ENCODE results near the gene JOSD2. TPM values are rescaled to one million over a fixed set of nuclear protein-coding genes. Genes with fewer than 3 reads are reported as not detected.

Gene JOSD2
- total RNA-seq, 1 experiment from 2014 or later = 40.9 TPM

- TF ChIP-seq FOSL1 (IDR thresholded peaks at IDR 0.05; ENCODE audit: low read depth) (no peak), ZNF274 (IDR thresholded peaks at IDR 0.05; ENCODE audit: low read depth, low read length) (no peak), EZH2 (IDR thresholded peaks at IDR 0.05) (no peak), SP1 (IDR thresholded peaks at IDR 0.05; ENCODE audit: low read depth) (no peak), CEBPB (IDR thresholded peaks at IDR 0.05; ENCODE audit: low read depth) (no peak), ATF3 (IDR thresholded peaks at IDR 0.05) (no peak), POLR2A (IDR thresholded peaks at IDR 0.05; ENCODE audit: borderline replicate concordance, extremely low read depth, insufficient read depth, insufficient read length) (no peak), TCF7L2 (IDR thresholded peaks at IDR 0.05; ENCODE audit: borderline replicate concordance, extremely low read depth, insufficient read depth, insufficient read length) (no peak), EGR1 (IDR thresholded peaks at IDR 0.05; ENCODE audit: low read depth) (no peak), EZH2phosphoT487 (IDR thresholded peaks at IDR 0.05; ENCODE audit: borderline replicate concordance) (no peak), MAX (IDR thresholded peaks at IDR 0.05) (no peak), SRF (IDR thresholded peaks at IDR 0.05; ENCODE audit: low read depth) (no peak), YY1 (IDR thresholded peaks at IDR 0.05; ENCODE audit: extremely low read depth, insufficient replicate concordance, low read depth, low read length) (no peak)
These were observed 5.5 kb upstream of the JOSD2 start (continued) for GRCh38 chr19:50516456-50516855.

- no peaks in the 10 kb centered on the region for H3K9me3 ChIP-seq (ENCODE audit: control insufficient read depth in 1 of 2, insufficient read depth in 1 of 2, low read depth in 1 of 2, low read length in 2 of 2)
- no peaks in the 10 kb centered on the region for H3K27me3 ChIP-seq (ENCODE audit: insufficient read depth, low read length)
- no peak for ATAC-seq
- no peak overlapping the region for H3K27ac ChIP-seq (ENCODE audit: low read depth, low read length)
- CTCF ChIA-PET = no interaction called here
- BruUV-seq (replicated peaks) = no TSS peak
- H3K9me2 ChIP-seq (ENCODE audit: insufficient read depth) = no peaks in the 10 kb centered on the region
- DNase-seq (ENCODE audit: low read depth, low spot score) = no peak
- no peak overlapping the region for H3K9ac ChIP-seq (ENCODE audit: low read length)
- intact Hi-C loops (cut with micrococcal nuclease) = no loop called here
- peaks cover 1 to 13% of the 10 kb centered on the region in 2 experiments; a peak in 3 of 4 replicates for H3K4me1 ChIP-seq (ENCODE audit: control insufficient read depth in 1 of 2, insufficient read depth in 2 of 2, low read length in 2 of 2)
- no peak overlapping the region for H3K4me3 ChIP-seq (replicated peaks in 1 of 2; ENCODE audit: low read depth in 1 of 2, low read length in 2 of 2)
- H4K20me1 ChIP-seq (ENCODE audit: insufficient read depth) = no peaks in the 10 kb centered on the region
- TF ChIP-seq MAX (IDR thresholded peaks at IDR 0.05) (no peak), ELF1 (IDR thresholded peaks at IDR 0.05; ENCODE audit: borderline replicate concordance, low read depth) (no peak)
- no peaks in the 10 kb centered on the region for H3K36me3 ChIP-seq (ENCODE audit: control insufficient read depth in 1 of 2, insufficient read depth in 2 of 2, low read length in 2 of 2)
- H2AFZ ChIP-seq (ENCODE audit: low read depth, low read length, poor library complexity, severe bottlenecking) = no peak overlapping the region
- RAD21 ChIA-PET (ENCODE audit: low non-redundant PET in 1 of 2, low total read pairs in 2 of 2, uncharacterized antibody in 2 of 2, unreplicated experiment in 2 of 2) = no interaction called here
- H3K79me2 ChIP-seq (ENCODE audit: insufficient read depth, low read length) = peaks cover 7% of the 10 kb centered on the region; the same call in 1 of the 2 replicates
- POLR2A ChIA-PET = no interaction called here
- H3K4me2 ChIP-seq (ENCODE audit: low read length) = no peak overlapping the region
These were observed 4.2 kb upstream of the JOSD2 start for GRCh38 chr19:50515168-50515561.

Measured in HCT116 (cell line).